ENCODE results near the gene RNF150. TPM values are rescaled to one million over a fixed set of nuclear protein-coding genes. Genes with fewer than 3 reads are reported as not detected.

Gene RNF150
- total and polyA plus RNA-seq, 8 donors = 1.9 to 15.2 (median 14.1) TPM

Other genes with a start within 250 kb of the RNF150 start
- 10 to 100 TPM; 39.3 to 51.2 TPM for gene ZNF330, start 87.4 kb upstream of the RNF150 start, total RNA-seq
- 10 to 100 TPM; 48.8 to 57.1 (median 52.2) TPM for gene ZNF330, start 87.4 kb upstream of the RNF150 start, polyA plus RNA-seq (ENCODE audit: insufficient read length in 6 of 6)